Chondrocyte (in vitro differentiated cells): Measurements from ENCODE around the gene HTR7. TPM values are rescaled to one million over a fixed set of nuclear protein-coding genes. Genes with fewer than 3 reads are reported as not detected.

Experiments used
- DNase-seq: peaks from one replicate; pipeline ENCODE4 v3.0.0; 2021; ENCODE audit warnings: mixed read lengths, low spot score
- H3K27ac Mint-ChIP-seq: one replicate; pipeline ENCODE4 v1.8.0; 2021; ENCODE audit warnings: mild to moderate bottlenecking, moderate library complexity, mixed read lengths; ENCODE audit not compliant: unreplicated experiment
- H3K27me3 Mint-ChIP-seq: 2 replicates; pipeline ENCODE4 v1.8.0; 2021; ENCODE audit warnings: low read depth, mixed read lengths
- H3K36me3 Mint-ChIP-seq: 2 replicates; pipeline ENCODE4 v1.8.0; 2021; ENCODE audit warnings: low read depth, mixed read lengths
- H3K4me1 Mint-ChIP-seq: 2 replicates; pipeline ENCODE4 v1.8.0; 2021; ENCODE audit warnings: low read depth, mild to moderate bottlenecking, mixed read lengths
- H3K4me3 Mint-ChIP-seq: one replicate; pipeline ENCODE4 v1.8.0; 2021; ENCODE audit warnings: mild to moderate bottlenecking, moderate library complexity, mixed read lengths; ENCODE audit not compliant: unreplicated experiment
- H3K9me3 Mint-ChIP-seq: 2 replicates; pipeline ENCODE4 v1.8.0; 2021; ENCODE audit warnings: low read depth, mixed read lengths
- total RNA-seq: library from RNA; stranded (reverse); gene quantifications from 3 replicates; pipeline ENCODE4 v1.2.1, GENCODE V29; 2021
- TF ChIP-seq, protein P1 (sequence below): fragments of 200-600 bp; sonication (generic); IDR thresholded peaks from 2 replicates; pipeline ENCODE4 v1.5.0; 2021; ENCODE audit warnings: antibody characterized with exemption, mild to moderate bottlenecking, moderate library complexity

HTR7 gene
- total RNA-seq, 1 donor from 2014 or later, result 0.32 TPM

DNA sequence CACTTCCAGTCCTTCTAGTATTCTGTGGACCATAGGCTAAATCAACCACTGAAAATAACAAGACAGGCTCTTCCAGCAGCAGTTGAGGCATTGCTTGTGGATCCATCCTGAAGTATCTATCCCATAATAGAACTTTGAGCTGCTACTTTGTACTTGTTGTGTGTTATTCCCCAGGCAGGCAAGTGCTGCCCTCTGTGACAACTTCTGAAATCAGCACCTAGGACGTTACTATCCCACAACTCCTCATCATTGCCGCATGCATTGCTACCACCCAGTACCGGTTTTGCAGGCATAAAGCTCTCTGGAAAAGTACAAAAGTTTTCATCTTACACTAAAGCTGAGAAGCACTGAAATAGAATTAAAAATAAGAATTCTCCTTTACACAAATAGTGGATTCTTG, 145.3 kb downstream of the HTR7 start:
- H3K4me3 Mint-ChIP-seq, result no peak overlapping the region
- TF ChIP-seq, protein P1, sequence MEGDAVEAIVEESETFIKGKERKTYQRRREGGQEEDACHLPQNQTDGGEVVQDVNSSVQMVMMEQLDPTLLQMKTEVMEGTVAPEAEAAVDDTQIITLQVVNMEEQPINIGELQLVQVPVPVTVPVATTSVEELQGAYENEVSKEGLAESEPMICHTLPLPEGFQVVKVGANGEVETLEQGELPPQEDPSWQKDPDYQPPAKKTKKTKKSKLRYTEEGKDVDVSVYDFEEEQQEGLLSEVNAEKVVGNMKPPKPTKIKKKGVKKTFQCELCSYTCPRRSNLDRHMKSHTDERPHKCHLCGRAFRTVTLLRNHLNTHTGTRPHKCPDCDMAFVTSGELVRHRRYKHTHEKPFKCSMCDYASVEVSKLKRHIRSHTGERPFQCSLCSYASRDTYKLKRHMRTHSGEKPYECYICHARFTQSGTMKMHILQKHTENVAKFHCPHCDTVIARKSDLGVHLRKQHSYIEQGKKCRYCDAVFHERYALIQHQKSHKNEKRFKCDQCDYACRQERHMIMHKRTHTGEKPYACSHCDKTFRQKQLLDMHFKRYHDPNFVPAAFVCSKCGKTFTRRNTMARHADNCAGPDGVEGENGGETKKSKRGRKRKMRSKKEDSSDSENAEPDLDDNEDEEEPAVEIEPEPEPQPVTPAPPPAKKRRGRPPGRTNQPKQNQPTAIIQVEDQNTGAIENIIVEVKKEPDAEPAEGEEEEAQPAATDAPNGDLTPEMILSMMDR, result no peak
- H3K36me3 Mint-ChIP-seq, result no peaks in the 10 kb centered on the region
- H3K4me1 Mint-ChIP-seq, result no peaks in the 10 kb centered on the region
- no peak for DNase-seq
- no peaks in the 10 kb centered on the region for H3K9me3 Mint-ChIP-seq
- peaks cover 24% of the 10 kb centered on the region for H3K27me3 Mint-ChIP-seq
- H3K27ac Mint-ChIP-seq, result no peak overlapping the region

DNA sequence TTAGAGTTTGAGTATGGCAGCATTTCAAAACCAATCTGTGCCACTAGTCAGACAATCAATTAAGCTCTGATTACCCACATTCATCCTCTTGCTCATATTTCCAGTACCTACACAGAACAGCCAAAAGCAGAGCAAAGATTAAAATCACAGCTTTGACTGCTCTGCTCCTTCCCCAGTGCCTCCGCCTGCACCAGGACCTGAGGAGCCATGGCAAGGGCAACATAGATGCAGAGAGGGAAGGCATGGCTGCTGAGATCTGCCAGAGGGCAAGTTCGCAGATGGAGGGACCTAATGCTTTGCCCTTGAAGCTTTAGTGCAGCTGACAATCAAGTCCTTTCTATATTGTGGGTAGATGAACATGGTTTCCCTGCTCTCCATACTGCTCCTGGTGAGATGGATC, 148.1 kb downstream of the HTR7 start:
- Mint-ChIP-seq H3K36me3 (no peaks in the 10 kb centered on the region), H3K4me3 (no peak overlapping the region), H3K9me3 (no peaks in the 10 kb centered on the region), H3K27ac (no peak overlapping the region), H3K27me3 (peaks cover 31% of the 10 kb centered on the region), H3K4me1 (no peaks in the 10 kb centered on the region)
- no peak for DNase-seq
- TF ChIP-seq, protein P1, result no peak

DNA sequence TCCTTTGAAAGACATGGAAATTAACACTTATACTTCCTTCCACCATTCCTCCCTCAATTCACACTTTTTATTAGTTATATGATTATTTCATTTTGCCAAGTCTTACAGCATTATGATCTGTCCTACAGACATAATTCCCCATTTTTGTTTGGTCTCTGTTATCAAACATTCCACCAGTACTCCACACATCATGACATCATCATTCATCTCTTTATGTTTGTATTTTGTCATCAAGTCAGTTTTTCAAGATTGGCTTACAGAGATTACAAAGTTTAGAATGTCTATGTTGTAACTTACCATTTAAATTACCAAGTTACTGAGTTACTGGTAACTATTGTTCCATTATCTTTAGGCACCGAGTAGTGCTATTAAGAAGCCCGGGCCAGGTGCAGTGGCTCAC, 150.2 kb downstream of the HTR7 start:
- H3K27ac Mint-ChIP-seq, result no peak overlapping the region
- H3K27me3 Mint-ChIP-seq, result peaks cover 32% of the 10 kb centered on the region
- no peak for DNase-seq
- TF ChIP-seq, protein P1, result no peak
- no peaks in the 10 kb centered on the region for H3K4me1 Mint-ChIP-seq
- no peak overlapping the region for H3K4me3 Mint-ChIP-seq
- no peaks in the 10 kb centered on the region for H3K36me3 Mint-ChIP-seq
- no peaks in the 10 kb centered on the region for H3K9me3 Mint-ChIP-seq

DNA sequence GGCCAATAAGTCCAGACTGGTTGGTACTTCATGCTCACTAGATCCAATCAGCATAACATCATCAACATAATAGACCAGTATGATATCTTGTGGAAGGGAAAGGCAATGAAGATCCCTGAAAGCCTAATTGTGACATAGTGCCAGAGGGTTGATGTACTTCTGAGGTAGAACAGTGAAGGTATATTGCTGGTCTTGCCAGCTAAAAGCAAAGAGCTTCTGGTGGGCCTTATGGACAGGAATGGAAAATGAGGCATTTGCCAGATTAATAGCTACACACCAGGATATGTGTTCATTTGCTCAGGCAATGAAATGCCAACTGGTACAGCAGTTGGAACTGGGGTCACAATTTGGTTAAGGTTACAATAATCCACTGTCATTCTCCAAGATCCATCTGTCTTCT, 156.4 kb downstream of the HTR7 start:
- no peak overlapping the region for H3K27ac Mint-ChIP-seq
- TF ChIP-seq, protein P1, result no peak
- peaks cover 9% of the 10 kb centered on the region for H3K27me3 Mint-ChIP-seq
- no peaks in the 10 kb centered on the region for H3K4me1 Mint-ChIP-seq
- no peak for DNase-seq
- H3K36me3 Mint-ChIP-seq, result no peaks in the 10 kb centered on the region
- H3K4me3 Mint-ChIP-seq, result no peak overlapping the region
- H3K9me3 Mint-ChIP-seq, result no peaks in the 10 kb centered on the region

DNA sequence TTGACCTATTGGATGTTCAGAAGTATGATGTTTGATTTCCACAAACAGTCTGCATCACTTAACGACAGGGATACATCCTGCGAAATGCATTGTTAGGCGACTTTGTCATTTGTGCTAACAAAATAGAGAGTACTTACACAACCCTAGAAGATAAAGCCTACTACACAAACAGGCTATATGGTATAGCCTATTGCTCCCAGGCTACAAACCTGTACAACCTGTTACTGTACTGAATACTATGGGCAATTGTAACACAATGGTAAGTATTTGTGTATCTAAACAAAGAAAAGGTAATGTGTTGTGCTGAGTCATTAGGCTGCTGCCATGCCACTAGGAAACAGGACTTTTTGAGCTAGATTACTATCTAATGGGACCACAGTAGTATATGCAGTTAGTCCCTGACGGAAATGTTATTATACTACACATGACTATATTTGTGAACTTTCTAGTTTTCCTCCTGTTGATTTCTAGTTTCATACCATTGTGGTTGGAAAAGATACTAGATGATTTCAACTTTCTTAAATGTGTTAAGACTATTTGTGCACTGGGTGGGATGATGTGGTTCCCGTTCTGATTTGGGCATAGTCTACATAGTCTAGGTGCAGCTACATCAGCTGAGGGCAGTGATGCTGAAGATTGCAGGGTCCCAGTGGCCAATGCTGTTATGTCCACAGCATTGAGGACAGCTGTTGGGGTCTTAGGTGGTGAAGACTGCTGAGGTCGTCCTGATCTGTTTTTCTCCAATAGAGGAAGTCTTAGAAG, 161.7 kb downstream of the HTR7 start:
- DNase-seq, result no peak
- Mint-ChIP-seq H3K36me3 (peaks cover 2% of the 10 kb centered on the region), H3K27ac (no peak overlapping the region), H3K27me3 (peaks cover 18% of the 10 kb centered on the region), H3K4me1 (no peaks in the 10 kb centered on the region), H3K4me3 (no peak overlapping the region), H3K9me3 (peaks cover 7% of the 10 kb centered on the region)
- TF ChIP-seq, protein P1, result no peak

Other genes starting within 250 kb of the HTR7 start
- 24.7 to 30.8 TPM (median 24.7 TPM) in 3 replicates for gene RPP30, start 13.9 kb upstream of the HTR7 start, total RNA-seq
- 74.6 to 283 TPM (median 261 TPM) in 3 replicates for gene ANKRD1, start 63.0 kb upstream of the HTR7 start, total RNA-seq